Activated T-cell treated with anti-CD3 and anti-CD28 coated beads, Interleukin-2, amount 50 U/mL, for 24 hours (primary cell): ENCODE results near the gene MAGI1.
"Not testable (repeated sequence)": the region's sequence is repeated elsewhere in the genome, so short reads cannot be mapped to it uniquely, and the experiment has no call there.

Experiments
- DNase-seq: peaks from one replicate; pipeline ENCODE4 v3.0.0-alpha.2; 2020
- H3K27ac Mint-ChIP-seq: 2 replicates; pipeline ENCODE4 v1.8.0; 2020; ENCODE audit warnings: mild to moderate bottlenecking, mixed read lengths
- H3K27me3 Mint-ChIP-seq: 2 replicates; pipeline ENCODE4 v1.8.0; 2020; ENCODE audit warnings: mixed read lengths
- H3K36me3 Mint-ChIP-seq: 2 replicates; pipeline ENCODE4 v1.8.0; 2020; ENCODE audit warnings: low read depth, mixed read lengths
- H3K4me1 Mint-ChIP-seq: 2 replicates; pipeline ENCODE4 v1.8.0; 2020; ENCODE audit warnings: low read depth, mixed read lengths
- H3K4me3 Mint-ChIP-seq: 2 replicates; pipeline ENCODE4 v1.8.0; 2020; ENCODE audit warnings: mild to moderate bottlenecking, moderate library complexity, mixed read lengths
- H3K9me3 Mint-ChIP-seq: 2 replicates; pipeline ENCODE4 v1.8.0; 2020; ENCODE audit warnings: mixed read lengths

Gene MAGI1

GRCh38 chr3:65733459-65733858 lies 305.3 kb downstream of the MAGI1 start:
- Mint-ChIP-seq H3K36me3 (no peaks in the 10 kb centered on the region), H3K9me3 (no peaks in the 10 kb centered on the region), H3K4me3 (no peak overlapping the region), H3K27ac (no peak overlapping the region), H3K27me3 (peaks cover 12% of the 10 kb centered on the region), H3K4me1 (peaks cover 5% of the 10 kb centered on the region)
- no peak for DNase-seq

- H3K27me3 Mint-ChIP-seq = peaks cover 12% of the 10 kb centered on the region
- no peak for DNase-seq
- no peaks in the 10 kb centered on the region for H3K9me3 Mint-ChIP-seq
- no peak overlapping the region for H3K4me3 Mint-ChIP-seq
- no peak overlapping the region for H3K27ac Mint-ChIP-seq
- H3K4me1 Mint-ChIP-seq = peaks cover 5% of the 10 kb centered on the region
- no peaks in the 10 kb centered on the region for H3K36me3 Mint-ChIP-seq
Observed at GRCh38 chr3:65732051-65732935, 306.4 kb downstream of the MAGI1 start.

- H3K9me3 Mint-ChIP-seq = no peaks in the 10 kb centered on the region
- H3K27me3 Mint-ChIP-seq = peaks cover 12% of the 10 kb centered on the region
- peaks cover 5% of the 10 kb centered on the region for H3K4me1 Mint-ChIP-seq
- H3K27ac Mint-ChIP-seq = no peak overlapping the region
- H3K4me3 Mint-ChIP-seq = no peak overlapping the region
- DNase-seq = no peak
- no peaks in the 10 kb centered on the region for H3K36me3 Mint-ChIP-seq
Observed at GRCh38 chr3:65730449-65730848, 308.3 kb downstream of the MAGI1 start.

GRCh38 chr3:65729973-65730372 lies 308.7 kb downstream of the MAGI1 start:
- H3K9me3 Mint-ChIP-seq = no peaks in the 10 kb centered on the region
- peaks cover 12% of the 10 kb centered on the region for H3K27me3 Mint-ChIP-seq
- H3K4me1 Mint-ChIP-seq = peaks cover 5% of the 10 kb centered on the region
- H3K27ac Mint-ChIP-seq = no peak overlapping the region
- no peaks in the 10 kb centered on the region for H3K36me3 Mint-ChIP-seq
- H3K4me3 Mint-ChIP-seq = no peak overlapping the region
- DNase-seq = no peak

GRCh38 chr3:65729555-65729954 lies 309.2 kb downstream of the MAGI1 start:
- Mint-ChIP-seq H3K4me3 (no peak overlapping the region), H3K36me3 (no peaks in the 10 kb centered on the region), H3K27ac (no peak overlapping the region), H3K4me1 (peaks cover 5% of the 10 kb centered on the region), H3K9me3 (no peaks in the 10 kb centered on the region), H3K27me3 (peaks cover 12% of the 10 kb centered on the region)
- no peak for DNase-seq

GRCh38 chr3:65728138-65728537 lies 310.6 kb downstream of the MAGI1 start:
- Mint-ChIP-seq H3K27me3 (peaks cover 12% of the 10 kb centered on the region), H3K9me3 (no peaks in the 10 kb centered on the region), H3K27ac (no peak overlapping the region), H3K36me3 (no peaks in the 10 kb centered on the region), H3K4me3 (no peak overlapping the region), H3K4me1 (peaks cover 5% of the 10 kb centered on the region)
- no peak for DNase-seq

- H3K27ac Mint-ChIP-seq = no peak overlapping the region
- DNase-seq = no peak
- H3K36me3 Mint-ChIP-seq = no peaks in the 10 kb centered on the region
- no peaks in the 10 kb centered on the region for H3K4me1 Mint-ChIP-seq
- no peak overlapping the region for H3K4me3 Mint-ChIP-seq
- H3K27me3 Mint-ChIP-seq = no peaks in the 10 kb centered on the region
- H3K9me3 Mint-ChIP-seq = no peaks in the 10 kb centered on the region
Observed at GRCh38 chr3:65723985-65724384, 314.7 kb downstream of the MAGI1 start.

GRCh38 chr3:65723011-65723410 lies 315.7 kb downstream of the MAGI1 start:
- no peaks in the 10 kb centered on the region for H3K9me3 Mint-ChIP-seq
- no peak overlapping the region for H3K27ac Mint-ChIP-seq
- no peak overlapping the region for H3K4me3 Mint-ChIP-seq
- H3K4me1 Mint-ChIP-seq = no peaks in the 10 kb centered on the region
- no peaks in the 10 kb centered on the region for H3K36me3 Mint-ChIP-seq
- H3K27me3 Mint-ChIP-seq = no peaks in the 10 kb centered on the region
- DNase-seq = no peak

- H3K9me3 Mint-ChIP-seq = no peaks in the 10 kb centered on the region
- H3K27ac Mint-ChIP-seq = no peak overlapping the region
- H3K4me1 Mint-ChIP-seq = no peaks in the 10 kb centered on the region
- no peak for DNase-seq
- H3K27me3 Mint-ChIP-seq = no peaks in the 10 kb centered on the region
- H3K4me3 Mint-ChIP-seq = no peak overlapping the region
- no peaks in the 10 kb centered on the region for H3K36me3 Mint-ChIP-seq
Observed at GRCh38 chr3:65720989-65721737, 317.6 kb downstream of the MAGI1 start.

GRCh38 chr3:65719639-65720038 lies 319.1 kb downstream of the MAGI1 start:
- H3K27me3 Mint-ChIP-seq, H3K9me3 Mint-ChIP-seq, H3K4me1 Mint-ChIP-seq: not testable (repeated sequence)

GRCh38 chr3:65717676-65718346 lies 320.9 kb downstream of the MAGI1 start:
- Mint-ChIP-seq H3K4me3 (no peak overlapping the region), H3K27ac (no peak overlapping the region), H3K4me1 (no peaks in the 10 kb centered on the region), H3K9me3 (no peaks in the 10 kb centered on the region), H3K27me3 (no peaks in the 10 kb centered on the region), H3K36me3 (no peaks in the 10 kb centered on the region)
- DNase-seq = no peak

More at GRCh38 chr3:65719639-65720038, 319.1 kb downstream of the MAGI1 start:
- not testable (repeated sequence) for H3K27ac Mint-ChIP-seq, H3K4me3 Mint-ChIP-seq, H3K36me3 Mint-ChIP-seq, DNase-seq

- Mint-ChIP-seq H3K27ac (no peak overlapping the region), H3K4me3 (no peak overlapping the region), H3K27me3 (no peaks in the 10 kb centered on the region), H3K36me3 (no peaks in the 10 kb centered on the region), H3K4me1 (no peaks in the 10 kb centered on the region), H3K9me3 (no peaks in the 10 kb centered on the region)
- DNase-seq = no peak
Observed at GRCh38 chr3:65716071-65716751, 322.5 kb downstream of the MAGI1 start.

- Mint-ChIP-seq H3K4me1 (no peaks in the 10 kb centered on the region), H3K27me3 (no peaks in the 10 kb centered on the region), H3K9me3 (peaks cover 2% of the 10 kb centered on the region), H3K27ac (no peak overlapping the region), H3K4me3 (no peak overlapping the region), H3K36me3 (no peaks in the 10 kb centered on the region)
- DNase-seq = no peak
Observed at GRCh38 chr3:65714134-65714533, 324.6 kb downstream of the MAGI1 start.

GRCh38 chr3:65713016-65713415 lies 325.7 kb downstream of the MAGI1 start:
- DNase-seq = no peak
- no peak overlapping the region for H3K4me3 Mint-ChIP-seq
- H3K27ac Mint-ChIP-seq = no peak overlapping the region
- H3K9me3 Mint-ChIP-seq = peaks cover 2% of the 10 kb centered on the region
- no peaks in the 10 kb centered on the region for H3K4me1 Mint-ChIP-seq
- no peaks in the 10 kb centered on the region for H3K36me3 Mint-ChIP-seq
- no peaks in the 10 kb centered on the region for H3K27me3 Mint-ChIP-seq
